ENCODE data around the gene GHRL. TPM values are rescaled to one million over a fixed set of nuclear protein-coding genes. Genes with fewer than 3 reads are reported as not detected.
"Not testable (repeated sequence)": the region's sequence is repeated elsewhere in the genome, so short reads cannot be mapped to it uniquely, and the experiment has no call there.

The GHRL gene
- total RNA-seq, 2 experiments from 2014 or later, result 1.1 to 3.2 TPM

- TF ChIP-seq CTCF (IDR thresholded peaks at IDR 0.05), result no peak
- Mint-ChIP-seq H3K4me1 (ENCODE audit: low read depth) (peaks cover 49% of the 10 kb centered on the region), H3K4me3 (peak overlapping the region; percentile 46), H3K27ac (peak overlapping the region; percentile 72), H3K9me3 (no peaks in the 10 kb centered on the region), H3K27me3 (no peaks in the 10 kb centered on the region), H3K36me3 (ENCODE audit: low read depth) (peaks cover 90% of the 10 kb centered on the region)
- ChIA-PET CTCF (interaction anchor here (0.5 to 2.8 kb wide), 2 partner anchors 10 to 49 kb away, joined by 3 to 9 read pairs; no protein-coding TSS in a partner anchor), POLR2A (no interaction called here)
- no peak for ATAC-seq (ENCODE audit: poor library complexity)
- Histone ChIP-seq H3K27me3 (ENCODE audit: control insufficient read depth in 1 of 2, insufficient read depth in 2 of 2, low read length in 2 of 2) (no peaks in the 10 kb centered on the region), H3K4me3 (ENCODE audit: low read length) (no peak overlapping the region), H3K4me1 (ENCODE audit: insufficient read depth, low read length) (peaks cover 57% of the 10 kb centered on the region), H3K27ac (ENCODE audit: low read depth in 1 of 2, low read length in 2 of 2) (no peak overlapping the region), H3K36me3 (ENCODE audit: insufficient read depth, low read length) (peaks cover 88% of the 10 kb centered on the region), H3K9me3 (ENCODE audit: control insufficient read depth in 1 of 2, insufficient read depth in 1 of 2, low read length in 2 of 2) (no peaks in the 10 kb centered on the region)
- no peak for DNase-seq
- intact Hi-C loops (cut with DNase I, micrococcal nuclease), result no loop called here
These were observed 18.9 kb downstream of the GHRL start for GRCh38 chr3:10273702-10274305.

GRCh38 chr3:10272977-10273376 is 19.8 kb downstream of the GHRL start:
- Histone ChIP-seq H3K9me3 (ENCODE audit: control insufficient read depth in 1 of 2, insufficient read depth in 1 of 2, low read length in 2 of 2) (no peaks in the 10 kb centered on the region), H3K27me3 (ENCODE audit: control insufficient read depth in 1 of 2, insufficient read depth in 2 of 2, low read length in 2 of 2) (no peaks in the 10 kb centered on the region), H3K36me3 (ENCODE audit: insufficient read depth, low read length) (peaks cover 87% of the 10 kb centered on the region), H3K4me3 (ENCODE audit: low read length) (no peak overlapping the region), H3K27ac (ENCODE audit: low read depth in 1 of 2, low read length in 2 of 2) (no peak overlapping the region), H3K4me1 (ENCODE audit: insufficient read depth, low read length) (peaks cover 55% of the 10 kb centered on the region)
- no peak for ATAC-seq (ENCODE audit: poor library complexity)
- intact Hi-C loops (cut with DNase I, micrococcal nuclease), result no loop called here
- peaks cover 92% of the 10 kb centered on the region for H3K36me3 Mint-ChIP-seq (ENCODE audit: low read depth)
- no peak for DNase-seq
- no peaks in the 10 kb centered on the region for H3K27me3 Mint-ChIP-seq
- TF ChIP-seq CTCF (IDR thresholded peaks at IDR 0.05), result no peak
- H3K4me1 Mint-ChIP-seq (ENCODE audit: low read depth), result peaks cover 54% of the 10 kb centered on the region
- ChIA-PET CTCF (interaction anchor here (1.7 kb wide), 1 partner anchor 9 kb away, joined by 6 read pairs; no protein-coding TSS in a partner anchor), POLR2A (no interaction called here)
- peak overlapping the region; percentile 31 for H3K4me3 Mint-ChIP-seq
- peak overlapping the region; percentile 72 for H3K27ac Mint-ChIP-seq
- no peaks in the 10 kb centered on the region for H3K9me3 Mint-ChIP-seq

GRCh38 chr3:10272476-10272875 is 20.3 kb downstream of the GHRL start:
- ATAC-seq (ENCODE audit: poor library complexity); H3K4me3 Mint-ChIP-seq; POLR2A ChIA-PET; H3K9me3 Mint-ChIP-seq; H3K27me3 Mint-ChIP-seq; DNase-seq; H3K27ac ChIP-seq (ENCODE audit: low read depth in 1 of 2, low read length in 2 of 2); intact Hi-C loops (cut with DNase I, micrococcal nuclease); H3K9me3 ChIP-seq (ENCODE audit: control insufficient read depth in 1 of 2, insufficient read depth in 1 of 2, low read length in 2 of 2); H3K27me3 ChIP-seq (ENCODE audit: control insufficient read depth in 1 of 2, insufficient read depth in 2 of 2, low read length in 2 of 2); H3K4me3 ChIP-seq (ENCODE audit: low read length): not testable (repeated sequence)
- peaks cover 54% of the 10 kb centered on the region for H3K4me1 Mint-ChIP-seq (ENCODE audit: low read depth)
- Histone ChIP-seq H3K36me3 (ENCODE audit: insufficient read depth, low read length) (peaks cover 87% of the 10 kb centered on the region), H3K4me1 (ENCODE audit: insufficient read depth, low read length) (peaks cover 55% of the 10 kb centered on the region)
- CTCF ChIA-PET, result interaction anchor here (0.7 to 1.7 kb wide), 2 partner anchors 9 to 340 kb away, joined by 3 to 6 read pairs; no protein-coding TSS in a partner anchor
- peak overlapping the region; percentile 72 for H3K27ac Mint-ChIP-seq
- peaks cover 92% of the 10 kb centered on the region for H3K36me3 Mint-ChIP-seq (ENCODE audit: low read depth)
